Endometrial microvascular endothelial cells (primary cell): ENCODE data around the gene F12. TPM values are rescaled to one million over a fixed set of nuclear protein-coding genes. Genes with fewer than 3 reads are reported as not detected.

Source experiments
- in situ Hi-C: cut with HindIII; loops from 2 replicates; pipeline ENCODE4 v1.10.0; 2017; ENCODE audit warnings: low sequenced_read_pairs, low pct_unique_long_range_greater_than_20kb; ENCODE audit errors: inconsistent ontology term
- total RNA-seq: library from RNA; depleted of rRNA; stranded (reverse); fragments of >200 nt; gene quantifications from one replicate; pipeline ENCODE4 v1.2.3, GENCODE V29; 2015; ENCODE audit errors: inconsistent ontology term

Gene F12
- total RNA-seq, 1 donor from 2014 or later, result 0.28 TPM

DNA sequence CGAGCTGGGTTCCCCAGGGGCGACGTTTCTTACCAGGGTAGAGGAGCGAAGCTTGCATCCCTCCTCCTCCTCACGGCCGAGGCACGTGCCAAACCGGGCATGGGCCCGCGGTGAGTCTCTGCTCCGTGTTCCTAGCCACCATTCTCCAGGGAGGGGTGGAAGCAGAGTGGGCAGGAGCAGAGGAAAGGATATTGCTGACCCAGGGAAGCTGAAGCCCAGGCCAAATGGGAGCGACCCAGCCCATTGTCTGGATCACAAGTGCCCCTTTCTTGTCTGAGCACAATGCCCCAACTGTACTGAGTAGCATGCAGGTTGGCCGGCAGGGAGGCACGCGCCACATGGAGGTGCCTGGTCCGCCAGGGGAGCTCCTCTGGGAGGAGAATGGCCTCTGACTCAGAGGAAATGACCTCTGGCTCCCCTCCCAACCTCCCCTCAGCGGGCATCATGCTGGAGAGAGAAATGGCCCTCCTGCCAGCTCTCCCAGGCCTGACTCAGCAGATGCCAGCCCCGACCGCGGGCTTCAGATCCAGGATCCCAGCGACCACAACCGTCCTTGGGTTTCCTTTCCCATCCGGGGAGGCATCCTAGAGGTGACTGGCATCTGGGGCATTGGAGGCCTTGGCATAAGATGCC lies 38.4 kb upstream of the F12 start:
- in situ Hi-C loops, result loop anchor here (10.0 kb wide), 1 partner anchor 123 kb away; no protein-coding TSS in a partner anchor

DNA sequence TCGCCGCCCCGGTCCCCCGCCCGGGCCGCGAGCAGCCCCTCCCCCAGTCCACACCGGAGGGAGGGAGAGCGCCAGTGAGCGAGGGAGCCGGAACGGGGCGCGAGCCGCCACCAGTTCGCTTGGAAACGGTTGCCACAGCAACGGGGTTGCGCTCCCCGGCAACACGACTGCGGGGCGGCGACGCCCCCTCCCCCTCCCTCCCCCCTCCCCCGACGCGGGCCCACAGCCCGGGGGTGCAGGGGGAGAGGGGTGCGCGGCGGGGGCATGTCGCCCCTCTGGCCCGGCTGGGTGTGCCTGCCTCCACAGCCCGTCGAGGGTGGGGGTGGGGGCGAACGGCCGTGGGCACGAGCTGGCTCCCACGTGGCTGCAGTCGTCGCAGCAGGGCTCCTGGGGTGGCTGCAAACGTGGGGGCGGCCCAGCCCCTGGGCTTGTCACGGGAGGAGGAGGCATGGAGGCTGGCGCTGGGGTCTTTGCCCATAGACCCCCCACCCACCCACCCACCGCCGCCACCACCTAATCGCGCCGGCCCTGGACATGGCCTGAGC lies 37.8 kb upstream of the F12 start:
- in situ Hi-C loops, result loop anchor here (10.0 kb wide), 1 partner anchor 122 kb away; no protein-coding TSS in a partner anchor

DNA sequence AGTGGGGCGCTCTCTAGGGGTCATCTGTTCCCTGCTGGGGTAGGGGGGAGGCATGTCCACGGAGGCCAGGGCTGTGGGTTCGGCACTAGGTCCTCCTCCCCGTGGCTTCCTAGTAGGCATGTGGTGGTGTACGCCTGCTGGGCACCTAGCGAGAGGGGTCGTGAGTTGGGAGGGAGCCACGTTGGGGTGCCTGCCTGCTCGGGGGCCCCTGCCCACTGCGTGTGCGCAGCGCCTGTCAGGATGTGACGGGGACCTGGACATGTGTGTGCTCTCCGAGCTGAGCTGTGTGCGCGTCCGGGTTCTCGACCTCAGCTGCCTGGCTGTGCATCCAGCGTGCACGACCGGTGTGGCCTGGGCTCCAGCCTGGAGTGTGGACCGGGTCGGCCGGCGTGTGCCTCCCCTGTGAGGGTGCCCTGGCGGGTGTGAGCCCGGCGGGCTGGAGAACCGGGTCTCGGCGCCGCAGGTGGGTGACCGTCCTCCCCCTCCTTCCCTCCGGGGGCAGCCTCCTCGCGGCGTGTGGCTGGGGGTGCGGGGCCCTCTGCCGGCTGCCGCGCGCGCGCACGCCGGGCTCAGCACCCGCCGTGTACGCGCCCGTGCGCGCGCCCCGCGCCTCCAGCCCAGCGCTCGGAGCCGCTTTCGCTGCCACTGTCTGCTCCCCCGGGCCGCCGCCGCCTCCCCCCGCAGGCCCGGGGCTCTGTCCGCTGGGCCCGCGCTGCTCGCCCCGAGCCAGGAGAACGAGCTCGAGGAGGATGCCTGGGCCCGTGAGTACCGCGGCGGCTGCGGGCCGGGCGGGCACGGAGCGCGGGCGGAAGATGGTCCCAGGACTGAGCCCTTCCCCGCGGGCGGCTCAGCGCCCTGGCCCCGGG lies 37.1 kb upstream of the F12 start, which contains the start of gene PRR7:
Gene PRR7 (plus strand): TSS at position 615 of the 866 bp plus-strand sequence. CDS start 8,254 bp downstream, outside the sequence.
- in situ Hi-C loops, result loop anchor here (10.0 kb wide), 1 partner anchor 122 kb away; no protein-coding TSS in a partner anchor

DNA sequence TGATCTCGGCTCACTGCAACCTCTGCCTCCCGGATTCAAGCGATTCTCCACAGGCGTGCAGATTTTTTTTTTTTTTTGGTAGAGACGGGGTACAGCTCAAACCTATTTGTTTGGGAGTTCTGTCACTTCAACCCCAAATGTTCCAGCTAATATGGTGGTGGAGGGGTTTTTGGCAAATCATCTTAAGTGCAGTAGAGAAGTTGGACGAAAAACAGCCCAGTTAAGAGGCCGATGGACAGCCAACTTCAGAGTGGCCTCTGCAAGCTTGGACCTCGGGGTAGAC lies 36.5 kb upstream of the F12 start:
- in situ Hi-C loops, result loop anchor here (10.0 kb wide), 1 partner anchor 121 kb away; no protein-coding TSS in a partner anchor

DNA sequence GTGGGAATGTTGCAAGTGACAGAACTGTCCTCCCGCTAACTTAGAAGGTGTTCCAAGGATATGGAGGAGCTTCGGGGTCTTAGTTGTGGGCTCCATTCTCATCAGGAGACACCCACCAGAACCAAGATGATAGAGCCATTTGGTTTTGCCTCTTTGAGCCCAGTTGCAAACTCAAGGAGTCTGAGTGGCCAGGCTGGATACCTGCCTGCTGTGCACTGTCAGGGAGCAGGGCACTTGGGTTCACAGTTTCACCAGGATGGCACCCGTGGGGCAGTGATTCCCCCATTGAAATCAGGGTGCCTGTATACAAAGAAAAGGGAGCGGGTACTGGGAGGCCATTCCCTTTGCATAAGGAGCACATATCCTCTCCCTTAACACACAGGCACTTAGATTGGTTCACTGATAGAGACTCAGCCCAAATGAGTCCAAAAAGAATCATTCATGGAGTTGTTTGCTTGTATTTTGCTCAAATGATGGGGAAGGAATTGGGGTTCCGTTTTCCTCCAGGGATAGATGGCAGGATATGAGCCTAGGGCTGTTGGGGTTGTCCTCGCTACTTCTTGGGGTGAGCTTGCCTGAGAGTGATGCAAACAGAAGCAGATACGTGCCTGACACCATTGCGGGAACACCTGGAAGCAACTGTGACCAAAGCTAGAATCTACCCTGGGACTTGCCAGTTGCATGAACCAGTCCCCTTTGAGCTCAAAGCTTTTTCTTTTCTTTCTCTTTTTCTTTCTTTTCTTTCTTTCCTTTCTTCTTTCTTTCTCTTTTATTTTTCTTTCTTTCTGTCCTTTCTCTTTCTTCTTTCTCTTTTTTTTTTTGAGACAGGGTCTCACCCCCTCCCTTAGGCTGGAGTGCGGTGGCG lies 35.9 kb upstream of the F12 start:
- in situ Hi-C loops, result loop anchor here (10.0 kb wide), 1 partner anchor 120 kb away; no protein-coding TSS in a partner anchor

DNA sequence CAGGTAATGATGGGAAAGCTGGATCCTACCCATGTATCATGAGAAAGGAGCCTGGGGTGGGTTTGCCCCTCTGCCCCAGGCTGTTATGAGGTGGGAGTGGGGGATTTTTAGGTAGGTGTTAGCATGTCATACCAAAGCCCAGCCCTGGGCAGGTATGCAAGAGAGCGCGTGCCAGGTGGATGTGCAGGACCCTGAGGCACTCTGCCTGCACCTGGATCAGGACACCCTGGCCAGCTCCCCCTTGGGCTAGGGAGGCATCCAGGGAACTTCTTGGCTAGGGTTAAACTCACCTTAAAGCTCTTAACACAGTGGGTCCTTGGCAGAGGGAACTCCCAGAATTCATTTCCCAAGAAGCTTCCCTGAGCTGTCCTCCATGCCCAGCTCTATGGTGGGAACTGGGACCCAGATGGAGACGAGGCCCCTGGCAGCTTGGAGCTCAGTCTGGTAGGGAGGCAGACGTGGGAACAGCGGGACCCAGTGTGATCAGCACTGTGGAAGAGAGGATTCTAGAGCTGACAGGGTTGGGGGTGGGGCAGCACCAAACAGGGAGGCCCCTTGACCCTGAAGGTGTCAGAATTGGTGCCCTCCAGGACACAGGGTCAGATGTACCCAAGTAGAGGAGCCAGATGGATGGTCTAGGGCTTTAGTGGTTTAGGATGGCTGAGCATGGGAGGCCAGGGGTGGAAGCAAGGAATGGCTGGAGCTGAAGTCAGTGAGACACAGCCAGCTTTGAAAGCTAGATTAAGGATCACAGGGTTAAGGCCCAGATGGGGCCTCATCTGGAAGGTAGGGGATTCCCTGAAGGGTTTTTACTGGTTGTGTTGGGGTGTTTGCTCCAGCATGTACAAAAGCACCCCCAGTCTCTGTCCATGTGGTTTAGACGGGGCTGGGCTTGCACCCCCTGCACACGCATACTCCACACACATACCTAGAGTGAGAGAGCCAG lies 35.0 kb upstream of the F12 start:
- in situ Hi-C loops, result loop anchor here (10.0 kb wide), 1 partner anchor 120 kb away; no protein-coding TSS in a partner anchor

DNA sequence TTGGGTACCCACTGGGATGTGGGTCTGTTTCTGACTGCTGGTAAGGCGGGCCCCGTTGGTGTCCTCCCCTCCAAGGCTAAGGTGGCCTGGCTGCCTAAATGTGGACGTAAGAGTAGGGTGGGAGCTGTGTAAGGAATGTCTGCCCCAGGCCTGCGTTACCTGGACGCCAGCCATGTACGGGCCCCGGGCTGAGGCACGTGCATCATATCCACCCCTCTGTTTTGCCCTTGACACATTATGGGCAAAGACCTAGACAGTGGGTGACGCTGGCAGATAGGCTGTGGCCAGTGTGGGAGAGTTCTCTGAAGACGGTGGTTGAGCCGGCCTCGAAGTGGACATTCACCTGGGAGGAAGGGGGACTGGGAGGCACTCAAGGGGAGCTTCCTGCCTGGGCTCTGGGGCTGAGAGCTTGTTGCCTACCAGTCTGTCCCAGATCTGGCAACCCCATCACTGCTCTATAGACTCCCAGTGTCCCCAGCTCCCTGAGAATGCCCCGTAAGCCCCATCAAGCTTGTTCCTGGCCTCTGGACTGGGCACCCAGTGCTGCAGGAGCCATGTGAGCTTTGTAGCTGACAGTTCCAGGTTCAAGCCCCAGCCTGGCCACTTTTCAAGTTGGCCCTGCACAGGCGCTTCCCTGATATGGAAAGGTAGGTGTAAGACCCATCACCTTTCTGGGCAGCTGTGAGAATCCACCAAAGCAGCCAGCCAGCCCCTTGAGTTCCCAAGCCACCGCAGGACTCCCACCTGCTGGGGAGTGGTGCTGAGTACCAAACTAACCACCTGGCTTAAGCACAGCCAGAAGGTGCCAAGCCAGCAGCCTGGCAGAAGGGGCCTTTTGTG lies 34.0 kb upstream of the F12 start:
- in situ Hi-C loops, result loop anchor here (10.0 kb wide), 1 partner anchor 119 kb away; no protein-coding TSS in a partner anchor

DNA sequence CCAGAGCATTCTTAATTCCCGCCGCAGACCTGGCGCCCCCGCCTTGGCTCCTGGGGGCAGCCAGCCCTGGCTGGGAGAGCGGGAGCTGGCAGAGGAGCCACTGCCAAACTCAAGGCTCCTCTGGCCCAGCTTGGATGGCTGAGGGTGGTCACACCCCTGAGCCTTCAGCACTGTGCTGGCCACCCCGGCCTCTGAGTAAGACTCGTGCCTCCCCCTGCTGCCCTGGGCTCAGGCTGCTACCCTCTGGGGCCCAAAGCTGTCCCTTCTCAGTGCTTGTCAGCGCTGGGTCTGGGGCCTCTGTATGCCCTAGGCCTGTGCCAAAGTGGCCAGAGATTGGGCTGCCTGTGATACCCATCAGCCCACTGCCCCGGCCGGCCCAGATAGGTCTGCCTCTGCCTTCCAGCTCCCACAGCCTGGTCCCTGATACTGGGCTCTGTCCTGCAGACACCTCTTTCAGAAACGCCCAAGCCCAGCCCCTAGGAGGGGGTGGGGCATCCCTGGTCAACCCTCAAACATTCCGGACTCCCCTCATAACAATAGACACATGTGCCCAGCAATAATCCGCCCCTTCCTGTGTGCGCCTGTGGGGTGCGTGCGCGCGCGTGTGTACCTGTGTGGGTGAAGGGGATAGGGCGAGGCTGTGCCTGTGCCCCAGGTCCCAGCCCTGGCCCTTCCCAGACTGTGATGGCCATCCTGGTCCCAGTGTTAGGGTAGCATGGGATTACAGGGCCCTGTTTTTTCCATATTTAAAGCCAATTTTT lies 32.9 kb upstream of the F12 start:
- in situ Hi-C loops, result loop anchor here (10.0 kb wide), 1 partner anchor 117 kb away; no protein-coding TSS in a partner anchor

DNA sequence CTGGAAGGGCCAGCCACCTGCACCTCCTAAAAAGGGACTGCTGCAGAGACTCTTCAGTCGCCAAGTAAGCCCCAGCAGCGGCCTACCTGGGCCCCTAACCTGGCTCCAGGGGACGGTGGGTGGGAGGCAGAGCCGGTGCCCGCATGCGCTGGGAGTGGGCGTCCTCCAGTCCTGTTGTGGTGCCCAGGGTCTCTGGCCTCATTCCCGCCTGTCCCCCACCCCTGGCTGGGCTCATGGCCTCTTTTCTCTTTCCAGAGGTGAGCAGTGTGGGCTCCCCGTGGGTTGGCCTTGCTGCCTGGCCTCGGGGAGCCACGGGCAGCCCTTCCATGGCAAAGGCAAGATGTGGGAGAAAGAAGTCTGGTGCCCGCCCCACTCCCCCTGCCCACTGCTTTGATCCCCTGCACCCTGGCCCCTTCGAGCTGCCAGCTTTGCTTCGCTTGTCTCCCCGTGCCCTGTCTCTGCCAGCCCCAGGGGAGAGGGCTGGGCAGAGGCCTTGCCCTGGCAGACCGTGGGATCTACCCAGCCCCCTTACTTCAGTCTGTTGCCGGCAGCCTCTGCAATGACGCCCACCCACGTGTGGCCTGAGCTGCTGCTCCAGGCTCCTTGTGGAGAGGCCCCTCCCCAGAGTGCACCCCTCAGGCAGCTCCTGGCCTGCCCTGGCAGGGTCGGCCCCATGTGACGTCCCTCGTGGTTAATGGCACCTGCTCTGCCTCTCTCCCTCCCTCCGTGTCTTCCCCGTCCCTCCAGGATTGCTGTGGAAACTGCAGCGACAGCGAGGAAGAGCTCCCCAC lies 31.8 kb upstream of the F12 start:
- in situ Hi-C loops, result loop anchor here (10.0 kb wide), 1 partner anchor 116 kb away; no protein-coding TSS in a partner anchor

DNA sequence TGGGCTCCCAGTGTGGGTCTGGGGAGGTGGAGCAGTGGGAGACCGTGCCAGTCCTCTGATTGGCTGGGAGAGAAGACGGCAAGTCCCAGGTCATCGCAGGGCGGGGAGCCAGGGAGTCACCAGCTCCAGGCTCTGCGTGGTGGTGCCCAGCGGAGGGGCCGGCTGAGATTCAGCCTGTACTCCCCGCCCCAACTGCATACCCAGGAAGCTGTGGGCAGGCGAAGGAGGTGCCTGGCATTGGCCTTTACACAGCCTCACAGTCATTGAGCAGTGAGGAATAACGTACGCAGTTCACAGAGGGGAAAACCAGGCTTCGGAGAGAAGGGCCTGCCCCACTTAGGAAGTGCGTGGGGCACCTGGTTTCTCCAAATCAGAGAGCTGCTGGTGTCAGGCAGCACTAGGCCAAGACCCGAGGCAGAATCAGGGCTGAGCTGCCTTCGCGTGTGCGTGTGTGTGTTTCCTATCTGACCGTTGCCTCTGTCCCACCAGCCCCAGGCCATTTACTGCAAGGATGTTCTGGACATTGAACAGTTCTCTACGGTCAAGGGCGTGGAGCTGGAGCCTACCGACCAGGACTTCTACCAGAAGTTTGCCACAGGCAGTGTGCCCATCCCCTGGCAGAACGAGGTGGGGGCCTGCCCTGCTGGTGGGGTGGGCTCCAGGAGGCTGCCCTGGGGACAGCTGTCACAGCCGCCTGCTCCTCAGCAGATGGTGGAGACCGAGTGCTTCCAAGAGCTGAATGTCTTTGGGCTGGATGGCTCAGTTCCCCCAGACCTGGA lies 31.0 kb upstream of the F12 start:
- in situ Hi-C loops, result loop anchor here (10.0 kb wide), 1 partner anchor 116 kb away; no protein-coding TSS in a partner anchor

DNA sequence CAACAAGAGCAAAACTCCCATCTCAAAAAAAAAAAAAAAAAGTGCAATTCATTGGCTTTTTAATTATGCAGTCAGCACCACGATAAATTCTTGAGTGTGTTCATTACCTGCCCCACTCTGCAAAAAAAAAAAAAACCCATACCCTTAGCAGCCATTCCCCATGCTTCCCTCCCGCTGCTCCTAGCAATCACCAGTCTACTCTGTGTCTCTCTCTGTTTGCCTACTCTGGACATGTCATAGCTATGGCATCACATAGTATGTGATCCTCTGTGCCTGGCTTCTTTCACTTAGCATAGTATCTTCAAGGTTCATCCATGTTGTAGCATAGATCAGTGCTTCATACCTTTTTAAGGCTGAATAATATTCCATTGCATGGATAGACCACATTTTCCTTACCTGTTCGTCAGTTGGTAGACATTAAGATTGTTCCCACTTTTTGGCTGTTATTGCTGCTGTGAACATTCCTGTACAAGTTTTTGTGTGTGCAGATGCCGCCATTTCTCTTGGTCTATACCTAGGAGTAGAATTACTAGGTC lies 30.2 kb upstream of the F12 start:
- in situ Hi-C loops, result loop anchor here (10.0 kb wide), 1 partner anchor 115 kb away; no protein-coding TSS in a partner anchor

DNA sequence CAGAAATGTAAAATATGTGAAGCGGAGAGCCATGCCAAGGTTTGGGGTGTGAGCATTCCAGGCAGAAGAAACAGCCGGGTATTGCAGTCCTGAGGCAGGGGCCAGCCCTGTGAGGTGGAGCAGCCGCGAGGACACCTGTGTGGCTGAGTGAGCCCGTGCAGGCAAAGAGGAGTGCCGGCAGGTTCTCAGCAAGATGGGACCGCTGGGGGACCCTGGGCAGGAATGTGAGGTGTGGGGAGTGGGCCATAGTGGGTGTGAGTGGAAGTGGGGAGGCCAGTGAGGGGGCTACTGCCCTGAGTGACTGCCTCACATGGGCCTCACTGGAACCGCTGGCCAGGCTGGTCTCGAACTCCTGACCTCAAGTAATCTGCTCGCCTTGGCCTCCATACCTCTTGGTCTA lies 29.1 kb upstream of the F12 start:
- in situ Hi-C loops, result no loop called here

DNA sequence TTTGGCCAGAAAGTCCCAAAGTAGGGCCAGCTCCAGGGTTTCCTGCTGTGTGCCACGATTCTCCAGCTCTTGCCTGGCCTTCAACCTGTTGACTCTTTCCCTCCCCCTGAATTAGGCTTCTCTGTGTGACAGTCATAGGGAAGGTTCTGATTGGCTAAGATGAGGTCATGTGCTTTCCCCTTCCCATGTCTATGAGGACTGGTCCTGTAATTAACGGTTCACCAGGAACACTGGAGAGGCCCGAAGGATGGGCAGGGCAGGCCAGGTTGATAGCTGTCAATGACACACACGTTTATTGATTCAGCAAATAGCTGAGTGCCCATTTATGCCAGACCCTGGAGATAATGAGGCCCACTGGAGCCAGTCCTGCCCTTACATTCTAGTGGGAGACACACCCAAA lies 28.3 kb upstream of the F12 start:
- in situ Hi-C loops, result no loop called here

DNA sequence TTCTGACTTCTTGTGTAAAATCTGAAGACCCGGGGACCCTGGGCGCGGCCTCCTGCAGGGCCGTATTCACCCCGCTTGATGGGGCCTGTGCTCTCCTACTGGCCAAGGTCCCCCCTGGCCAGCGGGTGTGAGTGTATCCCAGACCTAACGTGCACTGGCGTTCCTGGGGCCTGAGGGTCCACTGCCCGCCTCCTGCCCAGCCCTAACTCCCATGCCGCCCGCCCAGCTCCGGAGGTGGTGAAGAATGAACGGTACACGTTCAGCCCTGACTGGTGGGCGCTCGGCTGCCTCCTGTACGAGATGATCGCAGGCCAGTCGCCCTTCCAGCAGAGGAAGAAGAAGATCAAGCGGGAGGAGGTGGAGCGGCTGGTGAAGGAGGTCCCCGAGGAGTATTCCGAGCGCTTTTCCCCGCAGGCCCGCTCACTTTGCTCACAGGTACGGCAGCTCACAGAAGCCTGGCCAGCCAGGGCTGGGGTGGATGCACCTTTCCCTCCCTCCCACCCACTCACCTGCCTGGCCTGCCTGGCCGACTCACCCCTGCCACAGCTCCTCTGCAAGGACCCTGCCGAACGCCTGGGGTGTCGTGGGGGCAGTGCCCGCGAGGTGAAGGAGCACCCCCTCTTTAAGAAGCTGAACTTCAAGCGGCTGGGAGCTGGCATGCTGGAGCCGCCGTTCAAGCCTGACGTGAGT lies 26.6 kb upstream of the F12 start:
- in situ Hi-C loops, result no loop called here
